RKO (cell line): Measurements from ENCODE around the gene CFAP70.
"Not testable (repeated sequence)": the region's sequence is repeated elsewhere in the genome, so short reads cannot be mapped to it uniquely, and the experiment has no call there.

ENCODE experiments used
- DNase-seq: peaks from one replicate; pipeline ENCODE4 v3.0.0-alpha.2; 2016; ENCODE audit warnings: low spot score

The CFAP70 gene

DNA sequence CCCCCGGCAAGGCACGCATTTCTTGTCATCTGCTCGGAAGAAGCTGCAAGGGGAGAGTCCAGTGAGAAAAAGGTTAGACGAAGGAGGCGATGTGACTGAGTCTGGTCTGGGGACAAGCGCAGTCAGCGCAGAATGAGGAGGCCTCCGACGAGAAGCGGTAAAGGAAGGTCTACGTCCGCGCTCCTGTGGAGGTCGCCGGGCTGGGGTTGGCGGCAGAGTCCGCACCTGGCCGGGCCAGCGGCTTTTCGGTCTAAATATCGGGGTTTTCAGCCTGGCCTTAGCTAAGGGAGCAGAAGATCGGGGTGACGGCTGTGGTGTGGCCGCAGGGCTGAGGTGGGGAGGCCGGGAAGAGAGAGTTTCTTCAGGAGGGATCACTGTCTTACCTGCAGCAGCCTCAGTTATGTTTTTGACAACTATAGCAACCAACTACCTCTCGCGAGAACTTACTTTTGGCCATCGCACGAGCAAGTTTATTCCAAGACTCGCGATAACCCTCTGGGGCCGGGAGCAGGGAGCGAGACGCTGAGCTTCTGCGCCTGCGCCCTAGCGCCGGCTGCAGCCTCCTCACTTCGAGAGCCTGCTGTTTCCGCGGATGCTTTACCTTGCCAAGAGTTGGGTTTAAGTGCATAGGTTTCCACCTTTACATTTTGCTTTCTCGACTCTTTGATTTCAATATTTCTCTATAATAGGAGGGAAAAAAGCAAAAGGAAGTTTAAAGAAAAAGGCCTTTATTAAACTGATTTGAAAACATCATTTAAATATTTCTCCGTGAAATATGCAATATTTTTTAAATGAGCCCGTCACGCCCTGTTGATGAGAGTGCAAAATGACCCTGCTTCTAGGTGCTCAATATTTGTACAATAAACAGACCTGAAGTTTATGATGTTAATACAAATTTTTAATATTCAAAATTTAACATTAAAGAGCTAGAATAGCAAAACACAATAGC lies at the start of gene CFAP70:
Gene CFAP70 (minus strand): TSS at position 534 of the 949 bp plus-strand sequence. CDS start 4,068 bp downstream, outside the sequence.
- peak; percentile 96 for DNase-seq

GRCh38 chr10:73408061-73408460 lies 49.4 kb upstream of the CFAP70 start:
- DNase-seq, result no peak

DNA sequence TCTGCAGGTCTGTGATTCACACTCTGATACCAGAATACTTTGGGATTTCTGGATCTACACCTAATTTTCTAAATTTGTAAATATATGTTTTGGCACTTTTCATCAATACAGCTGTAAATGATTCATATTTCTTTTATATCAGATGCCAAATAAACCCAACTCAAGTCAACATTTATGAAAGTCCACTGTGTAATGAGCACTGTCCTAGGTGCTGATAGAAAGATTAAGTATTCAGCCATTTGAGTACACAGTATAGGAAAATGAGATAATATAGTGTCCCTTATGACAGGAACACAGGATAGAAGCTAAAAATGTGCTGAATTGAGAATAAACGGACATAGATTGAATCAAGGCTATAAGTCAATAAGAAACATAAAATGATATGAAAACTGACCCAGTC lies 48.8 kb upstream of the CFAP70 start:
- DNase-seq, result no peak

GRCh38 chr10:73406846-73407245 lies 48.2 kb upstream of the CFAP70 start:
- no peak for DNase-seq

- DNase-seq, result no peak
Observed at GRCh38 chr10:73405556-73405955, 46.9 kb upstream of the CFAP70 start.

GRCh38 chr10:73404690-73405089 lies 46.0 kb upstream of the CFAP70 start:
- no peak for DNase-seq

GRCh38 chr10:73401636-73402035 lies 43.0 kb upstream of the CFAP70 start:
- no peak for DNase-seq

DNA sequence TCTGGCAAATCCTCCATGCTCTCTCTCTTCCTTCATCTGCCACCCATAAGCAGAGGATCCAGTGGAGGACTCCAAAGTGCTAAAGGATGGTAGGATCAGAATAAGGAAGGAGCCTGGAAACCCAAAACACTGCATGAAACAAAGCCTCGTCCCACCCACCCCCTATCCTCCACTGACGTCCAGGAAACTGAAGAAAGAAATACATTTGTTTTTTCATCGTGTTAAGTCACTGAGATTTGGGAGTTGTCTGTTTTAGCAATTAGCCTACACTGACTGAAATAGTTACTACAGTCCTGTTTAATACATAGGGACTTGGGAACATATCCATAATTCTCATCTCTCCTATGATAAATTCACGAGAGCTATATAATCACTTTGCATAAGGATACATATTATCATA lies 40.4 kb upstream of the CFAP70 start:
- no peak for DNase-seq

GRCh38 chr10:73398024-73398423 lies 39.4 kb upstream of the CFAP70 start:
- DNase-seq, result peak; percentile 16

GRCh38 chr10:73394325-73394724 lies 35.7 kb upstream of the CFAP70 start:
- not testable (repeated sequence) for DNase-seq

- no peak for DNase-seq
Observed at GRCh38 chr10:73388228-73388627, 29.6 kb upstream of the CFAP70 start.

GRCh38 chr10:73386583-73386982 lies 27.9 kb upstream of the CFAP70 start:
- DNase-seq, result no peak

DNA sequence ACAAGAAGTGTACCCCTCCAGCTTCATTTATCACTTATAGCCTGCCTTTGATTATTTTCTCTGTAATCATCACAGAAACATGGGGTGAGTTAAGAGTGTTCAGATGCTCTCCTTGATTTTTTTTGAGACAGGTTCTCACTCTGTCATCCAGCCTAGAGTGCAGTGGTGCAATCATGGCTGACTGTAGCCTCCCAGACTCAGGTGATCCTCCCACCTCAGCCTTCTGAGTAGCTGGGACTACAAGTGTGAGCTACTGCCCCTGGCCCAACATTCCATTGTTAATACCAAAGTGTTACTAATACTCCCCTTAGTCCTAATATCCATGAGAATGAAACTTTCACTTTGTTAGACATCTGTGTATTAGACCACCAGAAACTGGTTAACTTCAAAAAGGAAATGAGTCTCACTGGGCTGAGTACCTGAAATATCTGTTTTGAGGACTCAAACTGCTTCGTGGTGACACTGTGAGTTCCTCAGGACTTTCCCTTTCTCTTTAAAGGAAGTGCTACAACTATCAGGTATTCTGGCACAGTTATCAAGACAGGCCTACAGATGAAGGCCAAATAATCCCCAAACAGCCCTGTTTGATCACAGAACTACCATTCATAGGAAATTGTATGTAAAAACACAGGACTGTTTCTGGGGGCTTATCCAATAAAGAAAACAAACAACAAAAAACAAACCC lies 20.5 kb upstream of the CFAP70 start:
- no peak for DNase-seq

DNA sequence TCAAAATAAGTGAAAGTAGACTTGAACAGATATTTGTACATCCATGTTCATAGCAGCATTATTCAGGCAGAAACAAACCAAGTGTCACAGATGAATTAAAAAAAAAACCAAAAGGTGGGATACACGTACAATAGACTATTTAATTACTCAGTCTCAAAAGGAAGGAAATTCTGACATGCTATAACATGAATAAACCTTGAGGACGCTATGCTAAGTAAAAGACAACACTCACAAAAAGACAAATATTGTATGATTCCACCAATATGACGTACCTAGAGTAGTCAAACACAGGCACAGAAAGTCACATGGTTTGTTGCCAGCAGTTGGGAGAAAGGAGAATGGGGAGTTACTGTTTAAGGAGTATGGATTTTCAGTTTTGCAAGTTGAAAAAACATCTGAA lies 18.0 kb upstream of the CFAP70 start:
- DNase-seq, result no peak

DNA sequence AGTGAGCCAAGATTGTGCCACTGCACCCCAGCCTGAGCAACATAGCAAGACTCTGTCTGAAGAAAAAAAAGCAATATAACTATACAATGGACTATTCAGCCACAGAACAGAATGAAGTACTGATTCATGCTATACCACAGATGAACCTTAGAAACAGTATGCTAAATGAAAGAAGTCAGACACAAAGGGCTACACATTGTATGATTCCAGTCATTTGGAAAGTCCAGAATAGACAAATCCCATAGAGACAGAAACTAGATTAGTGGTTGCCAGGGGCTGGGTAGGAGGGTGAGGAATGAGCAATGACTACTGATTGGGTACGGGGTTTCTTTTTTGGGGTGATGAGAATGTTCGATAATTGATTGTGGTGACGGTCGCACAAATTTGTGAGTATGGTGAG lies 9.6 kb upstream of the CFAP70 start:
- DNase-seq, result no peak

GRCh38 chr10:73366381-73367298 lies 8.0 kb upstream of the CFAP70 start:
- DNase-seq, result no peak

- no peak for DNase-seq
Observed at GRCh38 chr10:73364964-73365363, 6.3 kb upstream of the CFAP70 start.

DNA sequence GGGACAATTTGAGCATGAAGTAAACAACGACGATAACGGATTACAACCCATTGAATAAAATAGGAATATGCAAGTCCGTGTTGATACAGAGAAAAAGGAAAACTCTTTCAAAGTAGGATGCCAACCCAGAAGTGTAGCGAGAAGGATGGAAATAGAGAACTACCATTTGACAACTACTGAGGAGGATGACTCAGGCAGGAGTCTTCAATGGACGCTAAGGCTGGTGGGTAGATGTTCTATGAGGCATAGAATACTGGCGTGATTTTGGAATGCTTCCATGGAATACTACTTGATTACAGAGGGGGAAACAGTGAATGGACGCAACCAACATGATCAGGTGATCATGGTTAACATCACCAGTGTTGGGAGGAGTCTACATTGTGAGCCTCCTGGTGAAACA lies 828 bp upstream of the CFAP70 start:
- DNase-seq, result peak; percentile 55

DNA sequence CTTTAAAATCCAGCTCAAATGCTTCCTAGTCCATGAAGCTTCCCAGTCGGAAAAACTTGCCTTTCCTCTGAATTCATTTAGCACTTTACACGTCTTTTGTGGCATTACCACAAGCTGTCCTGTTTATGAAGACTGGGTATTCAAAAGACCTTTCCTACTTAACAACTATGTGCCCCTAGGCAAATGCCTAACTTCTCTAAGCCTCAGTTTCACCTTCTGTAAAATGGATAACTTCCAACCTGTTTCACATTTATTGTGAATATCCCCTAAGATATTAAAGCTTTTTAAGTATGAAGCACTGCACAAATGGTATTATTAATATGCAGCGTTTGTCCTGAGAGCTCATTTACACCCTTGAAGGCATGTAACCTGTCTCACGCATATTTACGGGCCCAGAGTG lies 843 bp downstream of the CFAP70 start:
- no peak for DNase-seq

GRCh38 chr10:73357166-73357565 lies 1.5 kb downstream of the CFAP70 start:
- no peak for DNase-seq

DNA sequence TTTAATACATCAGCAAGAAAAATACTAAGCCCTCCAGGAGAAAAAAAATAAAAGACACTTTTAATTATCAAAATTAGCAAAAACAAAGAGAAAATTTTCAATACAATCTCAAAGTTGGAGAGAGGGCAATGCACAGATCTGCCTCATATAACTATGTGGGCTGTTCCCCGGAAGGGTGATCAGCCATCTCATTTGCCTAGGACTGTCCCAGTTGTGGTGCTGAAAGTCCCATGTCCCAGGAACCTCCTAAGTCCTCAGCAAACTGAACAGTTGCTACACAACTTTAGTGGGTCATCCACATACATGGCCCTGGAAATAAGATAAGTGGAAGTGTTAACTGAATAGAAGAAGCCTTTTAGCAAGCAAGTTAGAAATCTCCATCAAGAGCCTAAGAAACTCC lies 14.4 kb downstream of the CFAP70 start:
- no peak for DNase-seq

- peak; percentile 51 for DNase-seq
Observed at GRCh38 chr10:73340121-73340520, 18.5 kb downstream of the CFAP70 start.
